Stimulated activated CD4-positive, alpha-beta T cell treated with anti-CD3 and anti-CD28 coated beads, Interleukin-1b, Interleukin-23, amount 100 ng/mL, for 24 hours (primary cell): Measurements from ENCODE around the gene LDHD.

ENCODE experiments used
- DNase-seq, 4 experiments: peaks; one replicate each; pipeline ENCODE4 v3.0.0-alpha.2; 2020; ENCODE audit warnings: low read depth in 4 of 4, low spot score in 1 of 4

LDHD gene

GRCh38 chr16:75064403-75065148 is 52.0 kb downstream of the LDHD start:
- no peak for DNase-seq

DNA sequence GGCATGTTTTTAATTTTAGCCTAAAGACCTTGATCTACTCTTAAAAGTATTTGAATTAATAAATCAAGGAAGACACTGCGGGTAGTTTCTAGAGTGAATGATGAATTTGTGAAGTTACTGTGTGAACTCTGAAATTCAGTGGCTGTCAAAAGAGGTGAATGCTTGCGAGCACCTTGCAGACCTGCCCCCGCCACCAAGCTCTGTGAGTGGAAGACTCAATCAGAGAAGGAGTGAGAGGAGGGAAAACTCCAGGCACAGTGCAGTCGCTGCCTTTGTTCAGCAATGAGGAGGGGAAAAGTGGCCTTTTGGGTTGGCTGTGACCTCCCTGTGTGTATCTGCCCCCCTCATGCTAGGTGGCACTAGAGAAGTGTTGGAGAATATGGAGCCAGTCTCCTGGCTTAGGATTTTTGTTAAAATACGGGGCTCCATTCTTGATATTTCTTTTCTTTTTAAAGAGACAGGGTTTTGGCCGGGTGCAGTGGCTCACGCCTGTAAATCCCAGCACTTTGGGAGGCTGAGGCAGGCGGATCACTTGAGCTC is 53.0 kb downstream of the LDHD start:
- DNase-seq = no peak

DNA sequence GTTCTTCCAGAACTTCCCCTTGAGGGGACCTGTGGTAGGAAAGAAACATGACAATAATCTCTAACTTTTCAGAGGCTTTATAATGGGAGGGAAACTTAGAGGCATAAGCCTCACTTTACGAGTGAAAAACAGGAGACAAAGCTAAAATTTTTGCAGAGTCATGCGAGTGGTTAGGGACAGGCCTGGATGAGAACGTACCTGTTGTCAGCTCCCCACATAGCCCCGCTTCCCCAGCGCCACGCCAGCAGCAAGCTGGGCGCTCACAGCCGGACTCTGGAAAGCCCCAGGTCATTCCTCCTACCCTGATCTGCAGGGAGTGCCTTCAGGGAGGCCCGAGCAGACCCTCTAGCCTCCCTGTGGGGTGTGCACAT is 53.6 kb downstream of the LDHD start:
- no peak for DNase-seq

DNA sequence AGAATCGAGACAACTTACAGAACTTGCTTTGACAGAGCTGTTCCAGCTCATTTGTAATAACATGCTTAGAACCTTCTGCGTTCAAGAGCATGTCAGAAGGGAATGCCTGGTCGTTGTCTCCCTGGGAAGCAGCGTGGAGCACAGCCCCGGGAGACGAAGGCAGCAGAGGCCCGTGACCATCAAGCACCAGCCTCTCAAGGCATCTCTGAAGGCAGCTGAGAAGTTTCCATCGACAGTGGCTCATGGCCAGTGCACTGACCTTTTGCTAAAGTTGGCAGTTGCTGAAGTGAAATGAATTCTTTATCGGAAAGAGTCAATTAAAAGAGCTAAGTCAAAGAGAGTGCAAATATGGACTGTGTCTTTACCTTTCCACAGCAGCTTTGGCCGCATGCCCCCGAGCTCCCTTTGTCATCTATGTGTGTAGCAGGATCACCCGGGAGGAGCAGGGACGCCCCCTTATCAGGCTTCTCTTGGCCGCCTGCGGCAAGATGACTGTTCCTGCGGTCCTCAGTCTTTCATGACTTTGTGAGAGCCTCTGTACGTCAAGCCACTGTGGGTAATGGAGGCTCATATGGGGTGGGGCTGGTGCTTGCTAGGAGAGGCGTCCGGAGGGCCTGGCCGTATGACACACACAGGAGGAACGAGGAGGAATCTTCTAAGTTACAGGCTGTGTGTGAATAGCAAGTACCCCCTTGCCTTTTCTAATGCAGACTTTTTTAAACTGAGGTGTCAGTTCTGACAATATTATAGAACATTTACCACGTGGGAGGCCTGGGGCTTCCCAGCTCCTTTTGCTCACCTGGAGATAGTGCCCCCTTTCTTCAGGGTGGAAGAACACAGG is 54.2 kb downstream of the LDHD start:
- no peak for DNase-seq
